Muscle of arm (tissue), 12 donors: ENCODE measurements around the gene DNA2. TPM values are rescaled to one million over a fixed set of nuclear protein-coding genes. Genes with fewer than 3 reads are reported as not detected.

Experiments used
- polyA plus RNA-seq, 12 donors: library from polyadenylated mRNA; unstranded; fragments of 120-200 nt; gene quantifications; one replicate each; pipeline ENCODE4 v1.2.1, GENCODE V29; 2013; ENCODE audit not compliant: insufficient read length in 12 of 12

Gene DNA2
- polyA plus RNA-seq, 12 donors, result 2.6 to 9.1 (median 6.9) TPM; not detected in 1

Other genes starting within 250 kb of the DNA2 start
- gene ATOH7, start 239.9 kb downstream of the DNA2 start, polyA plus RNA-seq, result under 1 TPM in 5 of 12 donors, not detected in 7; 0.13 to 0.32 (median 0.17) TPM
- 100 to 1,000 TPM in 11 of 12 donors, not detected in 1; 159 to 304 (median 211) TPM for gene HNRNPH3, start 139.9 kb downstream of the DNA2 start, polyA plus RNA-seq
- 10 to 100 TPM in 2 of 12 donors, 1 to 10 TPM in 9, not detected in 1; 5.2 to 17.3 (median 8.0) TPM for gene PBLD, start 139.0 kb downstream of the DNA2 start, polyA plus RNA-seq
- gene RUFY2, start 64.7 kb downstream of the DNA2 start, polyA plus RNA-seq, result 10 to 100 TPM in 11 of 12 donors, not detected in 1; 12.8 to 39.9 (median 20.7) TPM
- 10 to 100 TPM in 5 of 12 donors, 1 to 10 TPM in 6, not detected in 1; 4.0 to 17.4 (median 9.9) TPM for gene SLC25A16, start 55.5 kb upstream of the DNA2 start, polyA plus RNA-seq
- gene TET1, start 88.4 kb upstream of the DNA2 start, polyA plus RNA-seq, result 10 to 100 TPM in 7 of 12 donors, 1 to 10 TPM in 4, not detected in 1; 7.5 to 13.7 (median 10.5) TPM
- 100 to 1,000 TPM in 3 of 12 donors, 10 to 100 TPM in 8, not detected in 1; 52.0 to 141 (median 82.4) TPM for gene CCAR1, start 249.3 kb upstream of the DNA2 start, polyA plus RNA-seq